Measurements from ENCODE around the gene LIME1. TPM values are rescaled to one million over a fixed set of nuclear protein-coding genes. Genes with fewer than 3 reads are reported as not detected.

LIME1 gene
- total RNA-seq, 1 donor from 2014 or later = 8.1 TPM

GRCh38 chr20:63696306-63696627 is 40.2 kb upstream of the LIME1 start:
- Mint-ChIP-seq H3K9me3 (ENCODE audit: unreplicated experiment) (no peaks in the 10 kb centered on the region), H3K4me3 (ENCODE audit: unreplicated experiment) (no peak overlapping the region), H3K27ac (ENCODE audit: unreplicated experiment) (no peak overlapping the region), H3K36me3 (ENCODE audit: low read depth, unreplicated experiment) (peaks cover 4% of the 10 kb centered on the region), H3K4me1 (ENCODE audit: unreplicated experiment) (peaks cover 4% of the 10 kb centered on the region), H3K27me3 (ENCODE audit: unreplicated experiment) (peaks cover 12% of the 10 kb centered on the region)
- TF ChIP-seq CTCF (IDR thresholded peaks at IDR 0.05; ENCODE audit: unreplicated experiment) = no peak
- no peak for DNase-seq (ENCODE audit: low spot score)

DNA sequence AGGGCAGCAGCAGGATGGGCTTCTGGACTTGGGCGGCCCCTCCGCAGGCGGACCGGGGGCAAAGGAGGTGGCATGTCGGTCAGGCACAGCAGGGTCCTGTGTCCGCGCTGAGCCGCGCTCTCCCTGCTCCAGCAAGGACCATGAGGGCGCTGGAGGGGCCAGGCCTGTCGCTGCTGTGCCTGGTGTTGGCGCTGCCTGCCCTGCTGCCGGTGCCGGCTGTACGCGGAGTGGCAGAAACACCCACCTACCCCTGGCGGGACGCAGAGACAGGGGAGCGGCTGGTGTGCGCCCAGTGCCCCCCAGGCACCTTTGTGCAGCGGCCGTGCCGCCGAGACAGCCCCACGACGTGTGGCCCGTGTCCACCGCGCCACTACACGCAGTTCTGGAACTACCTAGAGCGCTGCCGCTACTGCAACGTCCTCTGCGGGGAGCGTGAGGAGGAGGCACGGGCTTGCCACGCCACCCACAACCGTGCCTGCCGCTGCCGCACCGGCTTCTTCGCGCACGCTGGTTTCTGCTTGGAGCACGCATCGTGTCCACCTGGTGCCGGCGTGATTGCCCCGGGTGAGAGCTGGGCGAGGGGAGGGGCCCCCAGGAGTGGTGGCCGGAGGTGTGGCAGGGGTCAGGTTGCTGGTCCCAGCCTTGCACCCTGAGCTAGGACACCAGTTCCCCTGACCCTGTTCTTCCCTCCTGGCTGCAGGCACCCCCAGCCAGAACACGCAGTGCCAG is 39.7 kb upstream of the LIME1 start, which contains the start of gene TNFRSF6B:
Gene TNFRSF6B, plus strand, starts transcription at position 25 of the 729 bp plus-strand sequence. Its CDS starts 116 bp downstream, at position 141.
- no peak within 1 kb of the TSS for H3K4me3 Mint-ChIP-seq (ENCODE audit: unreplicated experiment)
- H3K27ac Mint-ChIP-seq (ENCODE audit: unreplicated experiment) = no peak within 1 kb of the TSS
- peaks cover 4% of the 10 kb centered on the region for H3K4me1 Mint-ChIP-seq (ENCODE audit: unreplicated experiment)
- H3K36me3 Mint-ChIP-seq (ENCODE audit: low read depth, unreplicated experiment) = peaks cover 4% of the 10 kb centered on the region
- peak; percentile 27 for DNase-seq (ENCODE audit: low spot score)
- no peak for TF ChIP-seq CTCF (IDR thresholded peaks at IDR 0.05; ENCODE audit: unreplicated experiment)
- peaks cover 12% of the 10 kb centered on the region for H3K27me3 Mint-ChIP-seq (ENCODE audit: unreplicated experiment)
- no peaks in the 10 kb centered on the region for H3K9me3 Mint-ChIP-seq (ENCODE audit: unreplicated experiment)

DNA sequence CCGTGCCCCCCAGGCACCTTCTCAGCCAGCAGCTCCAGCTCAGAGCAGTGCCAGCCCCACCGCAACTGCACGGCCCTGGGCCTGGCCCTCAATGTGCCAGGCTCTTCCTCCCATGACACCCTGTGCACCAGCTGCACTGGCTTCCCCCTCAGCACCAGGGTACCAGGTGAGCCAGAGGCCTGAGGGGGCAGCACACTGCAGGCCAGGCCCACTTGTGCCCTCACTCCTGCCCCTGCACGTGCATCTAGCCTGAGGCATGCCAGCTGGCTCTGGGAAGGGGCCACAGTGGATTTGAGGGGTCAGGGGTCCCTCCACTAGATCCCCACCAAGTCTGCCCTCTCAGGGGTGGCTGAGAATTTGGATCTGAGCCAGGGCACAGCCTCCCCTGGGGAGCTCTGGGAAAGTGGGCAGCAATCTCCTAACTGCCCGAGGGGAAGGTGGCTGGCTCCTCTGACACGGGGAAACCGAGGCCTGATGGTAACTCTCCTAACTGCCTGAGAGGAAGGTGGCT is 39.1 kb upstream of the LIME1 start:
- peak; percentile 4 for DNase-seq (ENCODE audit: low spot score)
- H3K9me3 Mint-ChIP-seq (ENCODE audit: unreplicated experiment) = no peaks in the 10 kb centered on the region
- H3K27ac Mint-ChIP-seq (ENCODE audit: unreplicated experiment) = no peak overlapping the region
- H3K4me1 Mint-ChIP-seq (ENCODE audit: unreplicated experiment) = peaks cover 4% of the 10 kb centered on the region
- no peak for TF ChIP-seq CTCF (IDR thresholded peaks at IDR 0.05; ENCODE audit: unreplicated experiment)
- H3K27me3 Mint-ChIP-seq (ENCODE audit: unreplicated experiment) = peaks cover 12% of the 10 kb centered on the region
- no peak overlapping the region for H3K4me3 Mint-ChIP-seq (ENCODE audit: unreplicated experiment)
- H3K36me3 Mint-ChIP-seq (ENCODE audit: low read depth, unreplicated experiment) = peaks cover 4% of the 10 kb centered on the region

DNA sequence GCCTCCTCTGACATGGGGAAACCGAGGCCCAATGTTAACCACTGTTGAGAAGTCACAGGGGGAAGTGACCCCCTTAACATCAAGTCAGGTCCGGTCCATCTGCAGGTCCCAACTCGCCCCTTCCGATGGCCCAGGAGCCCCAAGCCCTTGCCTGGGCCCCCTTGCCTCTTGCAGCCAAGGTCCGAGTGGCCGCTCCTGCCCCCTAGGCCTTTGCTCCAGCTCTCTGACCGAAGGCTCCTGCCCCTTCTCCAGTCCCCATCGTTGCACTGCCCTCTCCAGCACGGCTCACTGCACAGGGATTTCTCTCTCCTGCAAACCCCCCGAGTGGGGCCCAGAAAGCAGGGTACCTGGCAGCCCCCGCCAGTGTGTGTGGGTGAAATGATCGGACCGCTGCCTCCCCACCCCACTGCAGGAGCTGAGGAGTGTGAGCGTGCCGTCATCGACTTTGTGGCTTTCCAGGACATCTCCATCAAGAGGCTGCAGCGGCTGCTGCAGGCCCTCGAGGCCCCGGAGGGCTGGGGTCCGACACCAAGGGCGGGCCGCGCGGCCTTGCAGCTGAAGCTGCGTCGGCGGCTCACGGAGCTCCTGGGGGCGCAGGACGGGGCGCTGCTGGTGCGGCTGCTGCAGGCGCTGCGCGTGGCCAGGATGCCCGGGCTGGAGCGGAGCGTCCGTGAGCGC is 38.5 kb upstream of the LIME1 start:
- H3K27ac Mint-ChIP-seq (ENCODE audit: unreplicated experiment) = no peak overlapping the region
- DNase-seq (ENCODE audit: low spot score) = peak; percentile 8
- no peak overlapping the region for H3K4me3 Mint-ChIP-seq (ENCODE audit: unreplicated experiment)
- peaks cover 4% of the 10 kb centered on the region for H3K36me3 Mint-ChIP-seq (ENCODE audit: low read depth, unreplicated experiment)
- peaks cover 4% of the 10 kb centered on the region for H3K4me1 Mint-ChIP-seq (ENCODE audit: unreplicated experiment)
- no peak for TF ChIP-seq CTCF (IDR thresholded peaks at IDR 0.05; ENCODE audit: unreplicated experiment)
- H3K9me3 Mint-ChIP-seq (ENCODE audit: unreplicated experiment) = no peaks in the 10 kb centered on the region
- H3K27me3 Mint-ChIP-seq (ENCODE audit: unreplicated experiment) = peaks cover 12% of the 10 kb centered on the region

All from endothelial cell (in vitro differentiated cells).